CD14-positive monocyte (primary cell): ENCODE results near the gene NADK. TPM values are rescaled to one million over a fixed set of nuclear protein-coding genes. Genes with fewer than 3 reads are reported as not detected.

Experiments used
- DNase-seq, 3 donors: peaks; one replicate each; pipeline ENCODE4 v3.0.0-alpha.2; 2011 to 2022
- H2AFZ ChIP-seq: 2 replicates; pipeline ENCODE4 v1.6.0; 2012; ENCODE audit warnings: mild to moderate bottlenecking, low read depth, low read length, inconsistent platforms; ENCODE audit not compliant: insufficient read depth, poor library complexity, severe bottlenecking
- H3K27ac ChIP-seq, 2 donors: 1 replicate in 1 of 2; 2 replicates in 1 of 2; pipeline ENCODE4 v1.5.1; 2012 to 2013; ENCODE audit warnings: low read length in 2 of 2, control low read depth in 1 of 2, inconsistent platforms in 1 of 2, low read depth in 1 of 2, mild to moderate bottlenecking in 1 of 2
- H3K27me3 ChIP-seq, 2 donors: one replicate each; pipeline versions ENCODE4 v1.6.0 to v1.6.1; 2011 to 2013; ENCODE audit warnings: low read length in 2 of 2; ENCODE audit not compliant: control insufficient read depth in 2 of 2, insufficient read depth in 2 of 2
- H3K36me3 ChIP-seq, 2 donors: replicated peaks in 1 of 2; 1 replicate in 1 of 2; 2 replicates in 1 of 2; pipeline versions ENCODE4 v1.5.1 to v1.6.1; 2012 to 2013; ENCODE audit warnings: low read length in 2 of 2, control low read depth in 1 of 2, inconsistent platforms in 1 of 2, mild to moderate bottlenecking in 1 of 2; ENCODE audit not compliant: insufficient read depth in 2 of 2, control insufficient read depth in 1 of 2
- H3K4me1 ChIP-seq, 2 donors: 1 replicate in 1 of 2; 2 replicates in 1 of 2; pipeline versions ENCODE4 v1.5.1 to v1.6.1; 2012 to 2013; ENCODE audit warnings: low read length in 2 of 2, control low read depth in 1 of 2, inconsistent platforms in 1 of 2, mild to moderate bottlenecking in 1 of 2, moderate library complexity in 1 of 2; ENCODE audit not compliant: insufficient read depth in 2 of 2, control insufficient read depth in 1 of 2
- H3K4me2 ChIP-seq: replicated peaks from 2 replicates; pipeline ENCODE3; 2012; ENCODE audit warnings: low read length, moderate library complexity, mild to moderate bottlenecking; ENCODE audit not compliant: poor library complexity, severe bottlenecking; ENCODE audit errors: extremely low read depth
- H3K4me3 ChIP-seq, 3 experiments: fragments of 200-600 bp in 1 of 3; sonication (generic) in 1 of 3; replicated peaks in 1 of 3; 1 replicate in 2 of 3; 2 replicates in 1 of 3; pipeline ENCODE4 v1.5.1; 2011 to 2013; ENCODE audit warnings: low read length in 3 of 3, mild to moderate bottlenecking in 3 of 3, control low read depth in 2 of 3, low read depth in 2 of 3, inconsistent platforms in 1 of 3, moderate library complexity in 1 of 3
- H3K79me2 ChIP-seq: 2 replicates; pipeline ENCODE4 v1.6.0; 2012; ENCODE audit warnings: mild to moderate bottlenecking, control low read depth, inconsistent platforms, low read length, moderate library complexity; ENCODE audit not compliant: insufficient read depth
- H3K9ac ChIP-seq: 2 replicates; pipeline ENCODE4 v1.6.0; 2017; ENCODE audit warnings: low read length, mild to moderate bottlenecking; ENCODE audit not compliant: insufficient read depth, poor library complexity, severe bottlenecking
- H3K9me3 ChIP-seq, 2 donors: replicated peaks in 1 of 2; 1 replicate in 1 of 2; 2 replicates in 1 of 2; pipeline versions ENCODE4 v1.5.1 to v1.6.1; 2012 to 2013; ENCODE audit warnings: low read length in 2 of 2, control low read depth in 1 of 2; ENCODE audit not compliant: control insufficient read depth in 1 of 2, insufficient read depth in 1 of 2
- H4K20me1 ChIP-seq: 2 replicates; pipeline ENCODE4 v1.6.0; 2012; ENCODE audit warnings: mild to moderate bottlenecking, low read length, control low read depth, moderate library complexity; ENCODE audit not compliant: insufficient read depth
- H3K27ac Mint-ChIP-seq, 7 donors: one replicate each; pipeline ENCODE4 v1.8.0; 2020; ENCODE audit warnings: mild to moderate bottlenecking in 7 of 7, mixed read lengths in 7 of 7, moderate library complexity in 6 of 7, inconsistent platforms in 2 of 7
- H3K27me3 Mint-ChIP-seq, 3 donors: one replicate each; pipeline ENCODE4 v1.8.0; 2021 to 2022; ENCODE audit warnings: low read depth in 3 of 3, mild to moderate bottlenecking in 3 of 3, mixed read lengths in 3 of 3, moderate library complexity in 3 of 3, inconsistent platforms in 1 of 3
- H3K36me3 Mint-ChIP-seq, 2 donors: one replicate each; pipeline ENCODE4 v1.8.0; 2020; ENCODE audit warnings: mixed read lengths in 2 of 2, inconsistent platforms in 1 of 2, mild to moderate bottlenecking in 1 of 2
- H3K4me1 Mint-ChIP-seq: one replicate; pipeline ENCODE4 v1.8.0; 2020; ENCODE audit warnings: mild to moderate bottlenecking, mixed read lengths
- H3K4me3 Mint-ChIP-seq, 2 donors: one replicate each; pipeline ENCODE4 v1.8.0; 2020; ENCODE audit warnings: mild to moderate bottlenecking in 2 of 2, mixed read lengths in 2 of 2, moderate library complexity in 1 of 2
- H3K9me3 Mint-ChIP-seq, 7 donors: one replicate each; pipeline ENCODE4 v1.8.0; 2020 to 2022; ENCODE audit warnings: mixed read lengths in 7 of 7, mild to moderate bottlenecking in 6 of 7, moderate library complexity in 6 of 7, inconsistent platforms in 2 of 7
- WGBS: methylation state at CpG from one replicate; pipeline ENCODE4 v1.1.5; 2013; ENCODE audit warnings: missing lambda C conversion rate; ENCODE audit not compliant: insufficient coverage; 5-methylcytosine and 5-hydroxymethylcytosine counted together
- intact Hi-C, 2 donors: fragments of 100-400 bp; cut with micrococcal nuclease; formaldehyde crosslinking; loops; one replicate each; pipeline versions ENCODE4 v1.15.0 to v1.15.1; 2023
- polyA plus RNA-seq, 3 donors: library from polyadenylated mRNA; depleted of rRNA in 1 of 3; unstranded in 2 of 3; stranded (reverse) in 1 of 3; fragments of 300-500 nt in 2 of 3; fragments of >200 nt in 1 of 3; fragmentation: Illumina TruSeq in 2 of 3; gene quantifications; 1 replicate in 2 of 3; 2 replicates in 1 of 3; pipeline ENCODE4 v1.2.3, GENCODE V29; 2012 to 2021
- TF ChIP-seq, protein P1 (sequence below): fragments of 200-600 bp; IDR thresholded peaks from one replicate; pipeline ENCODE4 v1.8.0; 2022; ENCODE audit warnings: antibody characterized with exemption, mild to moderate bottlenecking

NADK gene
- polyA plus RNA-seq, 3 donors: 175 to 425 (median 235) TPM

DNA sequence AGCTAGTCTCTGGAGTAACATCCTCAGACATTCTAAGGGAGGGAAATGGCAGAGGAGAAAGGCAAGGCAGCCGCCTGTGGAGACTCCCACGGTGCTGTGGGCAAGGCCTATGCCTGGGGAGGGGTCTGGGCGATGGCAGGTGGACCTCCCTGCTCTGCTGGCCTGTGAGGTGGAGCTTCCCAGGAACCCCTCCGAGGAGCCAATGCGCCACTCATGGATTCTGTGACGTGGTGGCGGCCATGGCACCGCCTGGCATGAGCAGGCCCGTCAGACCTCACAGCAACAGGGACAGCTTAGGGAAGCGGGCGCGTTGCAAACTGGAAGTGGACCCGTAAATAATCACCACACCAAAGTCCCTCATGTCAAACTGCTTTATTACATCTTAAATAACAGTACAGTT lies 6.7 kb upstream of the NADK start:
- Histone ChIP-seq H3K4me1 (peaks cover 38 to 40% of the 10 kb centered on the region in 2 donors), H3K9me3 (no peaks in the 10 kb centered on the region), H4K20me1 (peaks cover 74% of the 10 kb centered on the region), H3K36me3 (peaks cover 53 to 56% of the 10 kb centered on the region in 2 donors), H3K4me2 (no peak overlapping the region), H3K27me3 (no peaks in the 10 kb centered on the region), H3K27ac (peak overlapping the region in 1 of 2 donors; percentile 58), H3K4me3 (no peak overlapping the region), H3K79me2 (peaks cover 84% of the 10 kb centered on the region), H3K9ac (no peak overlapping the region), H2AFZ (no peak overlapping the region)
- peaks cover 49 to 54% of the 10 kb centered on the region in 2 donors for H3K36me3 Mint-ChIP-seq
- WGBS: 98% methylated on average over 7 of the region's 13 CpGs
- H3K4me3 Mint-ChIP-seq: no peak overlapping the region
- no peak for DNase-seq
- TF ChIP-seq, protein P1, sequence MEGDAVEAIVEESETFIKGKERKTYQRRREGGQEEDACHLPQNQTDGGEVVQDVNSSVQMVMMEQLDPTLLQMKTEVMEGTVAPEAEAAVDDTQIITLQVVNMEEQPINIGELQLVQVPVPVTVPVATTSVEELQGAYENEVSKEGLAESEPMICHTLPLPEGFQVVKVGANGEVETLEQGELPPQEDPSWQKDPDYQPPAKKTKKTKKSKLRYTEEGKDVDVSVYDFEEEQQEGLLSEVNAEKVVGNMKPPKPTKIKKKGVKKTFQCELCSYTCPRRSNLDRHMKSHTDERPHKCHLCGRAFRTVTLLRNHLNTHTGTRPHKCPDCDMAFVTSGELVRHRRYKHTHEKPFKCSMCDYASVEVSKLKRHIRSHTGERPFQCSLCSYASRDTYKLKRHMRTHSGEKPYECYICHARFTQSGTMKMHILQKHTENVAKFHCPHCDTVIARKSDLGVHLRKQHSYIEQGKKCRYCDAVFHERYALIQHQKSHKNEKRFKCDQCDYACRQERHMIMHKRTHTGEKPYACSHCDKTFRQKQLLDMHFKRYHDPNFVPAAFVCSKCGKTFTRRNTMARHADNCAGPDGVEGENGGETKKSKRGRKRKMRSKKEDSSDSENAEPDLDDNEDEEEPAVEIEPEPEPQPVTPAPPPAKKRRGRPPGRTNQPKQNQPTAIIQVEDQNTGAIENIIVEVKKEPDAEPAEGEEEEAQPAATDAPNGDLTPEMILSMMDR: no peak
- peaks cover 0 to 7% (median 0%) of the 10 kb centered on the region in 3 donors for H3K27me3 Mint-ChIP-seq
- H3K27ac Mint-ChIP-seq: peak overlapping the region in 2 of 7 donors; percentile 46 to 78
- intact Hi-C loops: loop anchor here in 1 of 2 donors (5.0 kb wide), 3 partner anchors 107 to 478 kb away; partner anchors contain the start of genes ACAP3, GNB1 and PUSL1
- H3K9me3 Mint-ChIP-seq: no peaks in the 10 kb centered on the region
- peaks cover 40% of the 10 kb centered on the region for H3K4me1 Mint-ChIP-seq

GRCh38 chr1:1783320-1783719 lies 5.0 kb upstream of the NADK start:
- Mint-ChIP-seq H3K4me3 (peak overlapping the region in 1 of 2 donors; percentile 31), H3K36me3 (peaks cover 37 to 46% of the 10 kb centered on the region in 2 donors), H3K9me3 (peaks cover 0 to 2% (median 0%) of the 10 kb centered on the region in 7 donors), H3K4me1 (peaks cover 39% of the 10 kb centered on the region), H3K27ac (peak overlapping the region; percentile 87 to 99 (median 90)), H3K27me3 (peaks cover 0 to 7% (median 0%) of the 10 kb centered on the region in 3 donors)
- peak overlapping the region; percentile 92 for H3K4me2 ChIP-seq
- DNase-seq: no peak
- WGBS: 86% methylated on average over 7 of the region's 8 CpGs
- H3K79me2 ChIP-seq: peaks cover 88% of the 10 kb centered on the region
- TF ChIP-seq, protein P1: no peak
- intact Hi-C loops: loop anchor here in 1 of 2 donors (5.0 kb wide), 3 partner anchors 109 to 476 kb away; partner anchors contain the start of genes ACAP3, GNB1 and PUSL1
- peak overlapping the region; percentile 90 to 96 for H3K27ac ChIP-seq
- H4K20me1 ChIP-seq: peaks cover 70% of the 10 kb centered on the region
- H3K36me3 ChIP-seq: peaks cover 38 to 40% of the 10 kb centered on the region in 2 donors
- H2AFZ ChIP-seq: no peak overlapping the region
- H3K4me1 ChIP-seq: peaks cover 38 to 46% of the 10 kb centered on the region in 2 donors
- H3K4me3 ChIP-seq: peak overlapping the region in 1 of 3 experiments; percentile 99
- no peaks in the 10 kb centered on the region for H3K27me3 ChIP-seq
- H3K9me3 ChIP-seq: no peaks in the 10 kb centered on the region
- H3K9ac ChIP-seq: peak overlapping the region; percentile 73
